HEK293T (cell line): ENCODE results near the gene ACSF2.

Experiments
- ARNT ChIP-seq: fragments of 450-650 bp; IDR thresholded peaks from 2 replicates; pipeline ENCODE4 v1.6.1; 2017; ENCODE audit warnings: mild to moderate bottlenecking
- BHLHE40 ChIP-seq: fragments of 450-650 bp; IDR thresholded peaks from 2 replicates; pipeline ENCODE4 v1.6.1; 2016; ENCODE audit warnings: mild to moderate bottlenecking, moderate library complexity, borderline replicate concordance
- CTBP1 ChIP-seq: fragments of 450-650 bp; IDR thresholded peaks from 2 replicates; pipeline ENCODE4 v1.6.1; 2016; ENCODE audit warnings: borderline replicate concordance
- ELF4 ChIP-seq: fragments of 450-650 bp; IDR thresholded peaks from 2 replicates; pipeline ENCODE4 v1.6.1; 2017; ENCODE audit warnings: antibody characterized with exemption
- FOXA1 ChIP-seq: fragments of 450-650 bp; IDR thresholded peaks from 2 replicates; pipeline ENCODE4 v1.6.1; 2016; ENCODE audit warnings: mild to moderate bottlenecking
- FOXM1 ChIP-seq: fragments of 450-650 bp; IDR thresholded peaks from 2 replicates; pipeline ENCODE4 v1.6.1; 2017; ENCODE audit warnings: mild to moderate bottlenecking, borderline replicate concordance
- HDGF ChIP-seq: fragments of 450-650 bp; IDR thresholded peaks from 2 replicates; pipeline ENCODE4 v1.6.1; 2017; ENCODE audit warnings: antibody characterized with exemption, borderline replicate concordance
- L3MBTL2 ChIP-seq: fragments of 450-650 bp; conservative IDR thresholded peaks from 2 replicates; pipeline ENCODE4 v1.6.1; 2016; ENCODE audit warnings: mild to moderate bottlenecking
- NFRKB ChIP-seq: fragments of 450-650 bp; IDR thresholded peaks from 2 replicates; pipeline ENCODE4 v1.6.1; 2016; ENCODE audit warnings: mild to moderate bottlenecking, moderate library complexity
- SP1 ChIP-seq: fragments of 450-650 bp; IDR thresholded peaks from 2 replicates; pipeline ENCODE4 v1.6.1; 2017
- SUZ12 ChIP-seq: fragments of 450-650 bp; IDR thresholded peaks from 2 replicates; pipeline ENCODE4 v1.6.1; 2016; ENCODE audit warnings: mild to moderate bottlenecking
- TARDBP ChIP-seq: fragments of 450-650 bp; IDR thresholded peaks from 2 replicates; pipeline ENCODE4 v1.6.1; 2016
- TF ChIP-seq, protein P1 (sequence below): fragments of 450-650 bp; IDR thresholded peaks from 2 replicates; pipeline ENCODE4 v1.6.1; 2016

GRCh38 chr17:50412188-50412732, 13.8 kb upstream of the ACSF2 start:
- TF ChIP-seq SP1 = no peak
- TF ChIP-seq BHLHE40 = no peak
- TF ChIP-seq FOXM1 = no peak
- TF ChIP-seq HDGF = no peak
- TF ChIP-seq TARDBP = no peak
- no peak for TF ChIP-seq NFRKB
- no peak for TF ChIP-seq CTBP1
- TF ChIP-seq, protein P1, sequence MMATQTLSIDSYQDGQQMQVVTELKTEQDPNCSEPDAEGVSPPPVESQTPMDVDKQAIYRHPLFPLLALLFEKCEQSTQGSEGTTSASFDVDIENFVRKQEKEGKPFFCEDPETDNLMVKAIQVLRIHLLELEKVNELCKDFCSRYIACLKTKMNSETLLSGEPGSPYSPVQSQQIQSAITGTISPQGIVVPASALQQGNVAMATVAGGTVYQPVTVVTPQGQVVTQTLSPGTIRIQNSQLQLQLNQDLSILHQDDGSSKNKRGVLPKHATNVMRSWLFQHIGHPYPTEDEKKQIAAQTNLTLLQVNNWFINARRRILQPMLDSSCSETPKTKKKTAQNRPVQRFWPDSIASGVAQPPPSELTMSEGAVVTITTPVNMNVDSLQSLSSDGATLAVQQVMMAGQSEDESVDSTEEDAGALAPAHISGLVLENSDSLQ = no peak
- no peak for TF ChIP-seq SUZ12
- no peak for TF ChIP-seq L3MBTL2
- no peak for TF ChIP-seq FOXA1
- no peak for TF ChIP-seq ARNT
- no peak for TF ChIP-seq ELF4
